HL-60/S4 treated with phorbol 12-myristate 13-acetate at 8.2 ng/mL for 4 days and 3 days (cell line): Measurements from ENCODE around the gene KRT28.
"Not testable (repeated sequence)": the region's sequence is repeated elsewhere in the genome, so short reads cannot be mapped to it uniquely, and the experiment has no call there.

ENCODE experiments used
- in situ Hi-C: fragments of 300-500 bp; cut with MboI; formaldehyde crosslinking; loops from 2 replicates; pipeline ENCODE4 v1.15.0; 2022; ENCODE audit warnings: low sequenced_read_pairs

The KRT28 gene

DNA sequence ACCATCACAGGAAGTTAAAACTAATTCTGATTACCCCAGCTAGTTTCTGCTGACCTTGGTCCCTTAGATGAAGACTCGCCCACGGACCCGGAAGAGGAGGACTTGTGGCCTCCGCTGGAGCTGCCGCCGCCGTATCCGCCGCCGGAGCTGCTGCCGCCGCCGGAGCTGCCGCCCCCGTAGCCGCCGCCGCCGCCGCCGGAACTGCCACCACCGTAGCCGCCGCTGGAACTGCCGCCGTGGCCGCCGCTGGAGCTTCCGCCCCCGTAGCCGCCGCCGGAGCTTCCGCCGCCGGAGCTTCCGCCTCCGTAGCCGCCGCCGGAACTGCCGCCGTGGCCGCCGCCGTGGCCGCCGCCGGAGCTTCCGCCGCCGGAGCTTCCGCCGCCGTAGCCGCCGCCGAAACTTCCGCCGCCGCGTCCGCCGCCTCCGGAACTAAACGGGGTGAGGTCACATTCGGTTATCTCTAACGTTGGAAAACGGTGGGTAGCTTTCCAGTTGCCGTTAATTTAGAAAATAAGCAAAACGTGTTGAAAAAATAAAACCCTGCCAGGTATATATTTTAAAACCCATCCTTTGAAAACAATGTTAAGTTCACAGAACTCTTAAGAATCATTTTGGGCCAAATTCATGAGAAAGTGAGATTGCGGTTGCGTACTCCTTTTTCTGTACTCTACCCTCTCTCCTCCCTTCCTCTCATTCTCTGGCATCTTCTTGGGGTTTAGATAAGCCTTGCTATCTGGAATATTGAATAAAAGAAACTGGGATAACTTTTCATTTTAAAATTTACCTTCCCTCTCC is 19.2 kb upstream of the KRT28 start:
- in situ Hi-C loops: no loop called here

- in situ Hi-C loops: no loop called here
Observed at GRCh38 chr17:40818343-40818732, 18.6 kb upstream of the KRT28 start.

- in situ Hi-C loops: no loop called here
Observed at GRCh38 chr17:40817103-40817682, 17.4 kb upstream of the KRT28 start.

GRCh38 chr17:40816569-40816968 is 16.8 kb upstream of the KRT28 start:
- in situ Hi-C loops: no loop called here

DNA sequence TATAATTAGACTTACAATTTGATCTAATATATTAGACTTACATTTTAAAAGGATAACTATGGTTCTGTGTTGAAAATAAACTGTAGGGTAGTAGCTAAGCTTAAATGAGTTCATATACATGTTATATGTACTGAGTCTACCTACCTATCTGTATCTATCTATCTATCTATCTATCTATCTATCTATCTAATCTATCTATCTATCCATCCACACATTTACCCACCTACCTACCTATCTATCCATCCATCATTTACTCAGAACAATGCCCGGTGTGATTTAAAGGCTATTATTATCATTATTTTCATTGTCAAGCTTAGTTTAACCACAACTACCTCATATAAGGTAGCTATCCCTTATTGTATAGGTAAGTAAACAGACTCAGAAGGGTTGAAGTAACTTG is 15.6 kb upstream of the KRT28 start:
- in situ Hi-C loops: no loop called here

DNA sequence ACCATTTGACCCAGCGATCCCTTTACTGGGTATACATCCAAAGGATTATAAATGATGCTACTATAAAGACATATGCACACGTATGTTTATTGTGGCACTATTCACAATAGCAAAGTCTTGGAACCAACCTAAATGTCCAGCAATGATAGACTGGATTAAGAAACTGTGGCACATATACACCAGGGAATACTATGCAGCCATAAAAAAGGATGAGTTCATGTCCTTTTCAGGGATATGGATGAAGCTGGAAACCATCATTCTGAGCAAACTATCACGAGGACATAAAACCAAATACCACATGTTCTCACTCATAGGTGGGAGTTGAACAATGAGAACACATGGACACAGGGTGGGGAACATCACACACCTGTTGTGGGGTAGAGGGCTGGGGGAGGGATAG is 14.9 kb upstream of the KRT28 start:
- in situ Hi-C loops: not testable (repeated sequence)

DNA sequence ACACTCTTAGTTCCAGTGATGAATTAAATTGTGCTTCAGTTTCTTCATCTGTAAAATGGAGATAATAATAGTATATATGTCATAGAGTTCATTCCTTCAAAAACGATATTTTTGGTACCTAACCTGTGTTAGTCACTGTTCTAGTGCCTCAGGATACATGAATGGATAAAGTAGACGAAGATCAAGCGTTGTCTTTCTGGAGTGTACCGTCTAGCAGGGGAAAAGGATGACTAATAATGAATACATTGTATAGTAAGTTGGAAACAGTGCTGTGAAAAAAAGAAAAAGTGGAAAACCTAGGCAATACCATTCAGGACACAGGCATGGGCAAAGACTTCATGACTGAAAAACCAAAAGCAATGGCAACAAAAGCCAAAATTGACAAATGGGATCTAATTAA is 14.0 kb upstream of the KRT28 start:
- in situ Hi-C loops: no loop called here

GRCh38 chr17:40812639-40813038 is 12.9 kb upstream of the KRT28 start:
- in situ Hi-C loops: no loop called here

- in situ Hi-C loops: no loop called here
Observed at GRCh38 chr17:40810494-40810893, 10.7 kb upstream of the KRT28 start.

GRCh38 chr17:40809721-40810421 is 10.1 kb upstream of the KRT28 start:
- in situ Hi-C loops: no loop called here

DNA sequence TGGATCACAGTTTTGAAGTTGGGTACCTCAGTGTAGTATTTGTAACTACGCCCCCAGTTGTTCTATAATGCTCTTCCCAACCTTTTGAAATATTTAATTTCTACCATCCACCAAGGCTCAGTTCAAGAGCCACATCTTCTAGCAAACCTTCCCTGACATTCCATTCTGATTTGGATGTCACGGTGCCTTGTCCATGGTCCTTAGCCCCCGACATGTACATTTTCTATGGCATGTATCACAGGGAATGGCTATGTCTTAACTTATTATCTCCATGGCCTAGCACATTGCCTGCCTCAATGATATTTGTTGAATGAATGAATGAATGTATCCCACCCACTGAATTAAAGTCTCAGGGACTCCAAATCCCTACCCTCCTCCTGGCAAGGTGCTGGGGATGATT is 6.4 kb upstream of the KRT28 start:
- in situ Hi-C loops: no loop called here

- in situ Hi-C loops: no loop called here
Observed at GRCh38 chr17:40803617-40804082, 3.9 kb upstream of the KRT28 start.

DNA sequence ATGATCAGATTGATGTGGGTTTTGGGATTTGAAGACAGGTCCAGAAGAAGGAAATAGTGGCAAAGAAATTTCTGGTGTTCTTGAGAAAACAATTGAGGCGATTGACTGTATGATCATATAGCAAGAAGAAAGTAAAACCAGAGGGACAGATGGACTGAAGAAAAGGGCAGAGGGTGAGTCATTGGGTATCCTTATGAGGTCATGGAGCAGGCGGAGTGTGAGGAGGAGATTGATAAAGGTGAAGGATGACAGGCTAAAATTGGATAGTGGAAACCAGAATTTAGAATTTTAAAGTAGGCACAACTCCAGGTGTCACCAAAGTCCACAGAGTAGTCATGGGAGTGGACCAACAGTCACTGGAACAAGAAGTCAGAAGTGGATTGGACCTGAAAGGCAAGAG is 1.4 kb upstream of the KRT28 start:
- in situ Hi-C loops: no loop called here

- in situ Hi-C loops: no loop called here
Observed at GRCh38 chr17:40800381-40800780, 622 bp upstream of the KRT28 start.

DNA sequence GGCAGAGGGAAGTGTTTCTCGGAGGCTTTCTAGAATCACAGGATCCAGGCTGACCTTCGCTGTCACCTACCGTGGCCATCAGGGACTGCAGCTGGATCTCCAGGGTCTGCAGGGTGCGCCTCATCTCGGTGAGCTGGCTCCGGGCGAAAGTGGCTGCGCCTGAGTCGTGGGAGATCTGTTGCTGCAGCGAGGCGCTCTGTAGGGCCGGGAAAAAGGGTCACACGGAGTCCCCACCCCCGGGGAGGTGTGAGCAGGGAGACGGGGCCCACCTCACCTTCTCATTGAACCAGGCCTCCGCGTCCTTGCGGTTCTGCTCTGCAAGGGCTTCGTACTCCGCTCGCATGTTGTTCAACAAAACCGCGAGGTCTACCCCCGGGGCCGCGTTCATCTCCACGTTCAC is 2.9 kb downstream of the KRT28 start:
- in situ Hi-C loops: no loop called here

DNA sequence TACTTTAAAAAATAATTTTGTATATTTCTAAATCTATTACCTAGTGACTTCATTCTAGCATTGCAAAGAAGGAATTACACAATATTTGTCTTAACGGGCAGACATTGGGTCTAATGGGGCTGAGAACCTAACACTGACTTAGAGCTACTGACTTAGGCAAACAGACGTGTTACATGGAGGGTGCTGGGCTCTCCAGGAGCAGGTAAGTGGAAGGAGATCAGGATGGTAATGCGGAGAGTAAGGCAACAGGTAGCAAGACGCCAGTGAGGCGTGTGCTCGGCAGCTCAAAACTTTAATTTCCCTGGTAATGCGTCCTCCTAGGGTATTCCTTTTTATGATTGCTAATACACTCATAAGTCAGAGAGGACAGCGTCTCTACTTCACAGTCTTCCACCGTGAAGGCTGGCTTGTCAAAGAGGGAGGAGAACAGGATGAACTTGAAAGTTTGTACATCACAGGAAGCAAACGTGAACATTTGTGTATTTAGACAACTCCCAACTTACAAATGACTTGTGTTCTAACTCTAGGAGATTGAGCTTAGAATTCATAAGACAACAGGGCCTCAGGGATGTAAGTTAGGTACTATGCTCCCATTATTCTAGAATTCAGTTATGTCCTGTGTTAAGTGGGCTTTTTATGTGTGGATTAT is 4.6 kb downstream of the KRT28 start:
- in situ Hi-C loops: no loop called here

- in situ Hi-C loops: no loop called here
Observed at GRCh38 chr17:40794466-40794865, 5.3 kb downstream of the KRT28 start.

- in situ Hi-C loops: no loop called here
Observed at GRCh38 chr17:40793832-40794231, 5.9 kb downstream of the KRT28 start.

GRCh38 chr17:40791787-40792436 is 7.8 kb downstream of the KRT28 start:
- in situ Hi-C loops: no loop called here

DNA sequence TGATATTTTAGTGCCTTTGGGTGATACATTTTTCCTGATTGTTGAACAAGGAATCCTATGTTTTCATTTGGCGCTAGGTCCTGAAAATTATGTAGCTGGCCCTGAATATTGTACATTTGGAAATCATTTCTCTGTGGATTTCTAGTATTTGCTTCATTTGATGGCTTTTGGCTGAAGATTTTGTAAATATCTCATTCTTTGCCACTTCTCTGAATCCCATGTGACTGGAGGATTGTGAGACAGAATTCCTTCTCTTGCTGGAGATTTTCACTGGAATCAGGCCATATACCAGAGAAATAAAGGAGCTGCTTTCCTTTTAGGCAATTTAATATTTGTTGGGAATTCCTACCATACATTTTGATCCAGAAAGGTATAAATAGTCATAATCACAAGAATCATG is 8.6 kb downstream of the KRT28 start:
- in situ Hi-C loops: no loop called here

DNA sequence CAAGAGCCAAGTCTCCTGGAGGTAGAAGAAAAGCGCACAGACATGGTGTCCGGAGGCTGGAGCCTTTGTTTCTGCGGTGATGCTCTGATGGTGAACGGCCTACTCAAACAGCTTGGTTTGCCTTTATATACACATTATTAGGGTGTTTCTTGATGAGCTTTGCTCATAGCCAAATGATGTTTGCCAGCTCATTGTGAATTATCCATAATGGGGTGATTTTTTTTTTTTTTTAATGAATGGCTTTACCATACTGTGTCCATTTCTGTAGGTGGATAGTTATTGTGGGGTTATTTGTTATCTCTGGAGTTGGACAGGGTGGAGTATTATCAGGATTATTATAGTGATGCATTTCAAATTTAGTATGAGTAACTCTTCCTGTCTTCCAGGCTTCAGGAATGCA is 17.3 kb downstream of the KRT28 start, which contains the start of gene KRT27:
Gene KRT27 (minus strand): TSS at position 101 of the 400 bp plus-strand sequence. CDS start 57 bp downstream, at position 44.
- in situ Hi-C loops: no loop called here
